HFF-Myc (cell line): ENCODE data around the gene PLCB1.

Experiments used
- DNase-seq: peaks from one replicate; pipeline ENCODE4 v3.0.0-alpha.2; 2011; ENCODE audit warnings: low read depth; ENCODE audit errors: extremely low read depth
- H3K4me3 ChIP-seq: replicated peaks from 2 replicates; pipeline ENCODE4 v1.5.1; 2011; ENCODE audit warnings: low read depth, mild to moderate bottlenecking, control low read depth, low read length
- TF ChIP-seq, protein P1 (sequence below): IDR thresholded peaks from 2 replicates; pipeline ENCODE4 v1.5.1; 2012; ENCODE audit warnings: mild to moderate bottlenecking, low read depth, low read length, control low read depth; ENCODE audit errors: missing control alignments

Gene PLCB1

DNA sequence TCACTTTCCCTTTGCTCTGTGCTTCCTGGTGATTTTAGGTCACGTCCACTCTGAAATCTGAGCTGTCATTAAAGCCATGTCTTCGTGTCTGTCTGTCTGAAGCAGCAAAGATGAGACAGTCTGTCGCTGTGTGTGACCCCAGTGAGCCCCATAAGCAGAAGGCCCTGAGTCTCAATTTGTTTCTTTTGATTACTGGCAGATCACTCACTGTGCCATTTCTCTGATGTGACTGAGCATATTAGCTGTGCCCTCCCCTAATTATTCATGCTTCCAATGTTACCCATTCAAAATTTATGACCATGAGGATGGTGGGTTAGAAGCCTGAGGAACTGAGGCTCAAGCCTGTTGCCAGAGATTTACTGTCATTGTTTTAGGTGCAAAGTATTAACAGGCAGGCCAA lies 117.6 kb downstream of the PLCB1 start:
- no peak overlapping the region for H3K4me3 ChIP-seq
- no peak for DNase-seq
- TF ChIP-seq, protein P1, sequence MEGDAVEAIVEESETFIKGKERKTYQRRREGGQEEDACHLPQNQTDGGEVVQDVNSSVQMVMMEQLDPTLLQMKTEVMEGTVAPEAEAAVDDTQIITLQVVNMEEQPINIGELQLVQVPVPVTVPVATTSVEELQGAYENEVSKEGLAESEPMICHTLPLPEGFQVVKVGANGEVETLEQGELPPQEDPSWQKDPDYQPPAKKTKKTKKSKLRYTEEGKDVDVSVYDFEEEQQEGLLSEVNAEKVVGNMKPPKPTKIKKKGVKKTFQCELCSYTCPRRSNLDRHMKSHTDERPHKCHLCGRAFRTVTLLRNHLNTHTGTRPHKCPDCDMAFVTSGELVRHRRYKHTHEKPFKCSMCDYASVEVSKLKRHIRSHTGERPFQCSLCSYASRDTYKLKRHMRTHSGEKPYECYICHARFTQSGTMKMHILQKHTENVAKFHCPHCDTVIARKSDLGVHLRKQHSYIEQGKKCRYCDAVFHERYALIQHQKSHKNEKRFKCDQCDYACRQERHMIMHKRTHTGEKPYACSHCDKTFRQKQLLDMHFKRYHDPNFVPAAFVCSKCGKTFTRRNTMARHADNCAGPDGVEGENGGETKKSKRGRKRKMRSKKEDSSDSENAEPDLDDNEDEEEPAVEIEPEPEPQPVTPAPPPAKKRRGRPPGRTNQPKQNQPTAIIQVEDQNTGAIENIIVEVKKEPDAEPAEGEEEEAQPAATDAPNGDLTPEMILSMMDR: no peak

DNA sequence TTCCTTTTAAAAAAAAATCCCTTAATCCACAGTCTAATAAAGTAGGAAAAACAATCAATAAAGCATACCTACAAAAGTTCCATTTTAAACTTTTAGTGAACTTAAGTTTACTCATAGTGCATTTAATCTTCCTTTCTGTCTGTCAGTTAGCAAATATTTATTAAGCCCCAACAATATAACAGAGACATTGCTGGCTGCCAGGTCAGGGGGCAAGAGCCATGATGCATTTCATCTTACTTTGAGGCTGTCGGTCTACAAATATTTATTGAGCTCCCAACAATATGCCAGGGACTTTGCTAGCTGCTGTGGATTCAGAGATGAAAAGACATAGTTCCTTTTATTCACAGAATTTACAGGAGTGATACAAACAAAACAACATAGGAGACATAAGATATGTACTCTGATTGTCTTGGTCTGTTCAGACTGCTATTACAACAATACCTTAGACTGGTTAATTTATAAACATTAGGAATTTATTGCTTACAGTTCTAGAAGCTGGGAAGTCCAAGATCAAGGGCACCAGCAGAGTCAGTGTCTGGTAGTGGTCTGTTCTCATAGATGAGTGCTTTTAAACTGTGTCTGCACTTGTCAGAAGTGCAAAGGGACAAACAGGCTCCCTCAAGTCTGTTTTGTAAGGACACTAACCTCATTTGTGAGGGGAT lies 118.6 kb downstream of the PLCB1 start:
- no peak overlapping the region for H3K4me3 ChIP-seq
- TF ChIP-seq, protein P1: no peak
- DNase-seq: no peak

DNA sequence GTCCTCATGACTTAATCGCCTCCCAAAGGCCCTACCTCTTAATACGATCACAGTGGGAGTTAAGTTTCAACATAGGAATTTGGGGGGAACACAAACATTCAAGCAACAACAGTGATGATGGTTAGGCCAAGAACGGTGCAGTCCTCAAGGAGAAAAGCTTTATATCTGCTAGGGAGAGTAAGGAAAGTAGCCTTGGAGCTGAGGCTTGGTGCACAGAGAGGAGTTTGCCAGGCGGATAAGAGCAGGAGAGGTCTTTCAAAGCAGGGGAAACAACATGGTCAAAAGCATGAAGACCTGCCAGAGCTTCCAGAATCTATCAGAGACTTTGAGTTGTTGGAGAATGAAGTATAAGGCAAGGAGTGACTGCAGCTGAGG lies 119.1 kb downstream of the PLCB1 start:
- H3K4me3 ChIP-seq: no peak overlapping the region
- DNase-seq: no peak
- TF ChIP-seq, protein P1: no peak

DNA sequence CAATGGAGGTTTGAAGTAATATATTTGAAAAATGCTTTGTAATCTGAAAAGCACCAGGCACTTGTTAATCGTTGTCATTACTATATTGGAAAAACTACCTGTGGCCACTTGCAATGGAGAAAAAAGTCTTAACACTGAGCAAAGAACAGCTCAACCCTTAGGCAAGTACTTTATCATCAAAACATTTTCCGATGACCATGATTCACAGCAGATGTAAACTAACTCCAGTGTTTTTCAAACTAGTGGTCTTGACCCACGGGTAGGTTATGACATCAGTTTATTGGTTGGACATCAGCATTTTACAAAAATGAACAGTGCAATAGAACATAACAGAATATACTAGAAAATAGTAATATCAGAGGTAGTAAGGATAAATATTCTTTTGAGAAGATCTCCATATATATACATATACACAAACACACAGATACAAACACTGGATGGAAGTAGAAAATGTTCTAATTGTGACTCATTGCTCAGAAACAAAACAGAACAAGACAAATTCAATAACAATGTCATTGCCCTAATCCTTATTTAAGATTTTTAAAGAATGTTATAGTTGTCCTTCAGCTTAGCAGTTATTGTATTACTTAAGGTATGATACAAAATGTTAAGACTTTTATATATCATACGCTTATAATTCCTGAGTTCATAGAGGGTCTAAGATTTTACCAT lies 123.0 kb downstream of the PLCB1 start:
- DNase-seq: no peak
- TF ChIP-seq, protein P1: no peak
- no peak overlapping the region for H3K4me3 ChIP-seq

DNA sequence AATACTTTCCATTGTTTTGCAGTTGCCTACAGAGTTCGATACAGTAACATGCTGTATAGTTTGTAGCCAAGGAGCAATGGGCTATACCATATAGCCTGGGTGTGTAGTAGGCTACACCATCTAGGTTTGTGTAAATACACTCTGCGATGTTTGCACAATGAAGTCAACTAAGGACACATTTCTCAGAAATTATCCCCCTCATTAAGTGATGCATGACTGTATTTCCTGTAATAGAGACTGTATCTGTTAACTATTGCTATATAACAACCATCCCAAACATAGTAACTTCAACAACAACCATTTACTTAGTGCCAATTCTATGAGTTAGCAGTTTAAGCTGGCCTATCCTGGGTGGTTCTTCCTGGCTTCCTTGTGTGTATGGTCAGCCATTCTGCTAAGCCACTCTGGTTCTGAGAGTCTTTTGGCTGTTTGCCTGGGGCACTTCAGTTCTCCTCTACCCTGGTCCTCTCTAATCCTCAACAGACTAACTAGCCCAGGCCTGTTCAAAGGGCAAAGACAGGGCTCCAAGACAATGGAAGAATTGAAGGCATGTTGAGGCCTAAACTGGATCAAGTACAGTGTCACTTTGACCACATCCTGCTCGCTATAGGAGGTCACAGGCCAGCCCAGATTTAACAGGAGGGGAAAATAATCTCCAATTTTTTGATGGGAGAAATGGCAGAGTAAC lies 124.0 kb downstream of the PLCB1 start:
- H3K4me3 ChIP-seq: no peak overlapping the region
- DNase-seq: no peak
- TF ChIP-seq, protein P1: no peak

DNA sequence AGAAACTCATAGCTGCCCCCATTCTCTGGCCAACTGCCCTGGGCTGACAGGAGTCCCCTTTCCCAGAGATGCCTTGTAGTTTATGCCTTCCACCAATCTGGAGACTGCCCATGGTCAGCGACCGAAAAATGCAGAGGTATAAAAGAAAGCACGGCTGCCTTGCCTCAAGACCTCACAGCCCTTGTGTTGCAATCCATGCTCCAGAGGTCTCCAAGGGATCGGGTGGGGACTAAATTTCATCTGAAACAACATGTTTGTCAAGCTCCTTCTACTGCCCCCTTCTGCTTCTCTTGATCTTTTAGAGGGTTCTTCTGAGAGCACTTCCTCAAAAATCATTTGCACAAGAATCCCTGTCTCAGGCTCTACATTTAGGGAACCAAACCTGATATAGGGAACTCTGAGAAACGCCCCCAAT lies 128.8 kb downstream of the PLCB1 start:
- TF ChIP-seq, protein P1: no peak
- H3K4me3 ChIP-seq: no peak overlapping the region
- no peak for DNase-seq
